NCI-H345 treated with DMSO at 0.1 percent for 48 hours (cell line): Measurements from ENCODE around the gene SULF2.

Source experiments
- DNase-seq: peaks from one replicate; lab custom pipeline; 2025; ENCODE audit not compliant: unreplicated experiment; lab: John Stamatoyannopoulos, UW

Gene SULF2

DNA sequence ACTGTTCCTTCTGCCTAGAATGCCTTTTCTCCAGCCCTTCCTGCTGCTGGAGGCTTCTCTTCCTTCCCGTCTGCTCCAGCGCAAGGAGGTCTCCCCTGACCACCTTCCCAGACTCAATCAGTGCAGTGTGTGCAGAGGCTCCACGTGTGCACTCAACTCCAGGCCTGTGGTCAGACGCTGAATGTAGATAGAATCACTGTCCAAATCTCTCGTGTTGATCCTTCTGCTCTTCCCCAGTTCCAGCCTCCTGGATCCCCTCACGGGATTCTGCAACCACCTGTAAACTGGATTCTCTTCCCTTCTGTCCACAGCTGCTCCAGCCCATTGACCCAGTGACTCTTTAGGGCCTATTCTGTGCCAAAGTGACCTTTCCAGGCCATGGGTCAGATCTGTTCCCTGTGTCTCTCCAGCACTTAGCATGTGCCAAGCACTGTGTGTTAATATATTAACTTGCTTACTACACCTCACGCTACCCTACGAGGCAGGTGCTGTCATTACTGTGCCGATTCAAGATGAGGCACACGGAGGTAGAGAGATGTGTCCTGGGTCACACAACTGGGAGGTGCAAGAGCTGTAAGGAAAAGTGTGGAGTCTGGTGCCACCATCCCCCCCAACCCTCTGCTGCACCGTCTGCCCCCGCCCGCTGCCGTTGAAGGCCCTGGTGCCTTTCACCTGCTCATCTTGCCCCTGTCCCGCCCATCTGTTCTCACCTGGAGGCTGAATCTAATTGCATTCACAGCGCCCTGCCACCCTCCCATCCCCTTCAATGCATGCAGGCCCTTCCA lies 112.2 kb downstream of the SULF2 start:
- no peak for DNase-seq

DNA sequence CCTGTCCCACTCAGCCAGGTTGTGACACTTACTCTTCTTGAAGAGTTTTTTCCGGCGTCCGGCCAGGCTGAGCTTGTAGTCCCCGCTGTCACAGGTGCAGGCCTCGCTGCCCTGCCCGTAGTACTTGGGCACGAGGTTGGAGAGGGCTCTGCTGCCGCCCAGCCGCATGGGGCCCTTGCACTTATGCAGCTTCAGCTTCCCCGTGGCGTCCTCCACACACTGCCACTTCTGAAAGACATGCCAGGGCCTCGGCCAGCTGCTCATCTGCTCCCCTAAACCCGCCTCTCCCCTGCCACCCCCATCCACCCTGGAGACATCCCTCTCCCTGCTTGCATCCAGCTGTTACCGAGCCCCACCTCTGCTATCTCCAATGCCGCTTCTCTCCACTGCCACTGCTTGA lies 113.1 kb downstream of the SULF2 start:
- DNase-seq: no peak

GRCh38 chr20:47670913-47671312 lies 114.4 kb downstream of the SULF2 start:
- no peak for DNase-seq

GRCh38 chr20:47669927-47670890 lies 115.1 kb downstream of the SULF2 start:
- DNase-seq: no peak

DNA sequence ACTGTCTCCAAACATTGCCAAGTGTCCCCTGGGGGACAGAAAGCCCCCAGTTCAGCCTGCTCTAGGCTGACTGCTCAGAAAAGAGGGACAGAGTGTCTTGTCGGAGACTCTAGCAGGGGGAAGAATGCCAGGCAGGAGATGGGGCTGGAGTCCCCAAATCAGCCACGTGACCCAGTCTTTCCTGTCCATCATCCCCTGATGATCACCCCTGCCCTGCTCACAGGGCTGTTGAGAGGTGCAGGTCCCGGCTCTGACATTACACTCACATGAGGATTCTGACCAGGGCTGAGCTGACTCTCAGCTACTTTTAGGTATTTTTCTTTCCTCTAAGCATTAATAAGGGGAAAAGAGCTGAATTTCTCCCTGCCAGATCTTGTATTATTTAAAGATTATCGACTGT lies 115.8 kb downstream of the SULF2 start:
- DNase-seq: no peak

DNA sequence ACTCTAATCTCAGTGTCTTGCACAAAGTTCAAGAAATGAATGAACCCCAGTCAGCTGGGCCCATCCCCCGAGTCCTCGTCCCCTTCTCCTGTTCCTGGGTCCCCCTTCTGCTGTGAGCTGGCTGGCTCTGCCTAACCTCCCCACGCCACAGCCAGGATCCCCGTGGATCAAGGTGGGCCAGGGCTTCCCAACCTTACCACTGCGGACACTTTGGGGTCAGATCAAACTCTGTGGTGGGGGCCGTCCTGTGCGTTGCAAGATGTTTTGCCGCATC lies 116.2 kb downstream of the SULF2 start:
- no peak for DNase-seq

- no peak for DNase-seq
Measured at GRCh38 chr20:47668313-47669151, 116.7 kb downstream of the SULF2 start.

DNA sequence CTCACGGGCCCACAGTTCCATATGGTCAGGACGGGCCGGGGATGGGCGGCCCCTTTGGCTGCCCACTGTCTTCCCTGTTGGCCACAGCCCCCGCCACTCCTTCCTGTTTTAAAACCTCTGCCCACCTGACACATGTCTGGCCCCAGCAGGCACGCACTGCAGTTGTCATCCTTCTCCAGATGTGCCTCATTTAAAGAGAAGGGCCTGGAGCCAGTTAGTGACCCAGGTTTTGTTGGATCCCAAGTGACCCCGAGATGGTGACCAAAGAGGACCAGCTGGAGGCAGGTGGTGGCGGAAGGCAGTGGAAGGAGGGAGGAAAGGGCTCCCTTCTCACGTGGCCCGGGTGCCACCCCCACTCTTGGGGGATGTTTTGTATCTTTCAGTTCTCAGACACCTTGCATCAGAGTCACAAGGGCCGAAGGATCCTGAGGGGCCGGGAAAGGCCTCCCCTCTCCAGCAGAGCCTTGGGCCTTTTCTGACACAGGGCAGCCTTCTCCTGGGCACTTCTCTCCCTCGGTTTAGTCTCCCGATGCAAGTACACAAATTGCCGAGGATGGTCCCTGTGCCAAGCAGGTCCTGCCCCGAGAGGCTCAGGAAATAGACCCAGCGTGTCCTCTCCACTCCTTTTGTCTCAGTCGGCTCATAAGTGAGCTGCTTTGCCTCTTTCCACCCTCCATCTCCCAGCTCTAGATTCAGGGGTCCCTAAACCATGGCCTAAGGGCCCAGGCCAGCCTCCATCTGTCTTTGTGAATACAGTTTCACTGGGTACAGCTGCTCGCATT lies 117.6 kb downstream of the SULF2 start:
- DNase-seq: no peak

GRCh38 chr20:47667086-47667485 lies 118.2 kb downstream of the SULF2 start:
- DNase-seq: no peak

DNA sequence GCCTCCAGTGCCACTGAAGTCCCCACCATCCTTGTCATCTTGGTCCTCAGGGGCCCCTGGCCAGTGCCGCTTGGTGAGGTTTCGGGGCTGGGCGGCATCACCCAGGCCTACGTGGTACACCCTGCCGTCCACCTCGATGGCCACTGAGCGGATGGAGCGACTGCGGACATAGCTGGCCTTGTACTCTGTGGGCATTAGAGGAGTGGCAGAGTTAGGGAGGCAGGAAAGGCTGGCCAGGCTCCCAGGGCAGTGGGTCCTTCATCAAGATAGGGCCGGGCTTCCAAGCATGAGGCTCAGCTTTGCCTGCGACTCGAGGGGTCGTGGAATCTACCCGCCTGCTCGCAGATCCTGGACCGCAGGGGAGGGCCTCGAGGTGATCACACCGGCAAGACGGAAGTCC lies 119.0 kb downstream of the SULF2 start:
- no peak for DNase-seq

GRCh38 chr20:47665221-47665991 lies 119.9 kb downstream of the SULF2 start:
- DNase-seq: no peak

DNA sequence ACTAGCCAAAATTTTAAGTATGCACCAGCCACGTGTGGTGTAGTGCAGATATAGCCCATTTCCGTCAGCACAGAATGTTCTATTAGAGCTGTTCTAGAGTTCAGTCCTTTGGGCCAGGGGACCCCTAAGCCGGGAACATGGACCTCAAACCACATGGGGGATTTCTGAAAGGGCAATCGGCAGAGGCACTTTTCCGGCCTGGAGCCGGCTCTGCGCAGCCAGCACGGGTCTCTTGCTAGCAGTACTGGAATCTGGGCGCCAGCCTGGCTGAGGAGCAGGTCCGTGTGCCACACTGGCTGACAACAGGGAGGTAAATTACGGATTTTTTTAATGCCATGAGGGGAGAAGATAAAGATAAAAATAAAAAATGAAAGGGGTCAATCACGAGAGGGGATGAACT lies 120.5 kb downstream of the SULF2 start:
- DNase-seq: no peak

GRCh38 chr20:47664068-47664437 lies 121.2 kb downstream of the SULF2 start:
- DNase-seq: no peak

GRCh38 chr20:47663354-47664067 lies 121.8 kb downstream of the SULF2 start:
- DNase-seq: peak; percentile 41

- no peak for DNase-seq
Measured at GRCh38 chr20:47662483-47663353, 122.6 kb downstream of the SULF2 start.

- DNase-seq: no peak
Measured at GRCh38 chr20:47661714-47662113, 123.6 kb downstream of the SULF2 start.

- DNase-seq: no peak
Measured at GRCh38 chr20:47660983-47661700, 124.1 kb downstream of the SULF2 start.

DNA sequence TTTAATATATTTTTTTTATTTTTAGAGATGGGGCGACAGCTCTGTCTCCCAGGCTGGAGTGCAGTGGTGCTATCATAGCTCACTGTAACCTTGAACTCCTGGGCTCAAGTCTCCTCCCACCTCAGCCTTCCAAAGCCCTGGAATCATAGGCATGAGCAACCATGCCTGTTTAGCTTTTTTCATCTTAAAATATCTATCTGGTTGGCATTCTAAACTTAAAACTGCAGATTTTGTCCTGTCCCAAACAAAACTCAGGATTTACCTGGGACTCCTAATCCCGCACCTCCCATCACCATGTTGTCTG lies 124.7 kb downstream of the SULF2 start:
- DNase-seq: no peak
